ENCODE data around the gene HNF4A.

Gene HNF4A

GRCh38 chr20:44400970-44401769 is 45.7 kb downstream of the HNF4A start:
- Mint-ChIP-seq H3K9me3 (no peaks in the 10 kb centered on the region), H3K27ac (no peak overlapping the region), H3K4me3 (no peak overlapping the region), H3K27me3 (peaks cover 21 to 42% of the 10 kb centered on the region in 2 donors), H3K36me3 (ENCODE audit: insufficient read depth) (no peaks in the 10 kb centered on the region), H3K4me1 (ENCODE audit: low read depth in 2 of 2) (peaks cover 0 to 1% of the 10 kb centered on the region in 2 donors)
- no peak for DNase-seq
- ATAC-seq (replicated peaks) = no peak

- peaks cover 21 to 42% of the 10 kb centered on the region in 2 donors for H3K27me3 Mint-ChIP-seq
- DNase-seq (no peak), ATAC-seq (replicated peaks) (no peak)
- no peak overlapping the region for H3K27ac Mint-ChIP-seq
- no peaks in the 10 kb centered on the region for H3K9me3 Mint-ChIP-seq
- H3K4me1 Mint-ChIP-seq (ENCODE audit: low read depth in 2 of 2) = no peaks in the 10 kb centered on the region
- H3K4me3 Mint-ChIP-seq = no peak overlapping the region
- no peaks in the 10 kb centered on the region for H3K36me3 Mint-ChIP-seq (ENCODE audit: insufficient read depth)
These were observed 46.4 kb downstream of the HNF4A start for GRCh38 chr20:44401770-44402390.

- no peaks in the 10 kb centered on the region for H3K4me1 Mint-ChIP-seq (ENCODE audit: low read depth in 2 of 2)
- H3K4me3 Mint-ChIP-seq = no peak overlapping the region
- H3K27ac Mint-ChIP-seq = no peak overlapping the region
- H3K9me3 Mint-ChIP-seq = no peaks in the 10 kb centered on the region
- DNase-seq = no peak
- no peaks in the 10 kb centered on the region for H3K36me3 Mint-ChIP-seq (ENCODE audit: insufficient read depth)
- no peak for ATAC-seq (replicated peaks)
- peaks cover 19 to 42% of the 10 kb centered on the region in 2 donors for H3K27me3 Mint-ChIP-seq
These were observed 47.1 kb downstream of the HNF4A start for GRCh38 chr20:44402391-44403193.

GRCh38 chr20:44403194-44404112 is 48.0 kb downstream of the HNF4A start:
- Mint-ChIP-seq H3K9me3 (no peaks in the 10 kb centered on the region), H3K27me3 (peaks cover 16 to 36% of the 10 kb centered on the region in 2 donors), H3K4me1 (ENCODE audit: low read depth in 2 of 2) (no peaks in the 10 kb centered on the region), H3K36me3 (ENCODE audit: insufficient read depth) (no peaks in the 10 kb centered on the region), H3K27ac (no peak overlapping the region), H3K4me3 (no peak overlapping the region)
- ATAC-seq (replicated peaks) = no peak
- no peak for DNase-seq

GRCh38 chr20:44404204-44405181 is 49.0 kb downstream of the HNF4A start:
- Mint-ChIP-seq H3K4me3 (no peak overlapping the region), H3K36me3 (ENCODE audit: insufficient read depth) (no peaks in the 10 kb centered on the region), H3K27me3 (peaks cover 13 to 34% of the 10 kb centered on the region in 2 donors), H3K27ac (no peak overlapping the region), H3K9me3 (no peaks in the 10 kb centered on the region), H3K4me1 (ENCODE audit: low read depth in 2 of 2) (no peaks in the 10 kb centered on the region)
- no peak for ATAC-seq (replicated peaks)
- DNase-seq = no peak

- H3K36me3 Mint-ChIP-seq (ENCODE audit: insufficient read depth) = no peaks in the 10 kb centered on the region
- no peak for DNase-seq
These were observed 49.8 kb downstream of the HNF4A start for GRCh38 chr20:44405257-44405656.

GRCh38 chr20:44405785-44406571 is 50.5 kb downstream of the HNF4A start:
- Mint-ChIP-seq H3K4me1 (ENCODE audit: low read depth in 2 of 2) (no peaks in the 10 kb centered on the region), H3K27ac (no peak overlapping the region), H3K36me3 (ENCODE audit: insufficient read depth) (no peaks in the 10 kb centered on the region), H3K27me3 (peaks cover 15 to 33% of the 10 kb centered on the region in 2 donors), H3K4me3 (no peak overlapping the region), H3K9me3 (no peaks in the 10 kb centered on the region)
- ATAC-seq (replicated peaks) (no peak), DNase-seq (no peak)

More at GRCh38 chr20:44405257-44405656, 49.8 kb downstream of the HNF4A start:
- peaks cover 11 to 34% of the 10 kb centered on the region in 2 donors for H3K27me3 Mint-ChIP-seq
- H3K27ac Mint-ChIP-seq = no peak overlapping the region
- no peaks in the 10 kb centered on the region for H3K4me1 Mint-ChIP-seq (ENCODE audit: low read depth in 2 of 2)
- no peak overlapping the region for H3K4me3 Mint-ChIP-seq
- no peaks in the 10 kb centered on the region for H3K9me3 Mint-ChIP-seq
- ATAC-seq (replicated peaks) = no peak

- no peaks in the 10 kb centered on the region for H3K36me3 Mint-ChIP-seq (ENCODE audit: insufficient read depth)
- H3K27ac Mint-ChIP-seq = no peak overlapping the region
- DNase-seq (no peak), ATAC-seq (replicated peaks) (no peak)
- H3K4me1 Mint-ChIP-seq (ENCODE audit: low read depth in 2 of 2) = no peaks in the 10 kb centered on the region
- no peak overlapping the region for H3K4me3 Mint-ChIP-seq
- peaks cover 15 to 31% of the 10 kb centered on the region in 2 donors for H3K27me3 Mint-ChIP-seq
- H3K9me3 Mint-ChIP-seq = no peaks in the 10 kb centered on the region
These were observed 51.2 kb downstream of the HNF4A start for GRCh38 chr20:44406572-44407137.

- Mint-ChIP-seq H3K27ac (no peak overlapping the region), H3K9me3 (no peaks in the 10 kb centered on the region), H3K36me3 (ENCODE audit: insufficient read depth) (no peaks in the 10 kb centered on the region), H3K4me3 (no peak overlapping the region), H3K4me1 (ENCODE audit: low read depth in 2 of 2) (peaks cover 0 to 4% of the 10 kb centered on the region in 2 donors), H3K27me3 (peaks cover 20 to 31% of the 10 kb centered on the region in 2 donors)
- ATAC-seq (replicated peaks) (no peak), DNase-seq (no peak)
These were observed 52.1 kb downstream of the HNF4A start for GRCh38 chr20:44407402-44408184.

- peaks cover 22 to 44% of the 10 kb centered on the region in 2 donors for H3K27me3 Mint-ChIP-seq
- no peaks in the 10 kb centered on the region for H3K36me3 Mint-ChIP-seq (ENCODE audit: insufficient read depth)
- H3K27ac Mint-ChIP-seq = peak overlapping the region in 1 of 2 donors; percentile 49
- ATAC-seq (replicated peaks) (no peak), DNase-seq (no peak)
- no peak overlapping the region for H3K4me3 Mint-ChIP-seq
- peaks cover 0 to 4% of the 10 kb centered on the region in 2 donors for H3K4me1 Mint-ChIP-seq (ENCODE audit: low read depth in 2 of 2)
- no peaks in the 10 kb centered on the region for H3K9me3 Mint-ChIP-seq
These were observed 53.7 kb downstream of the HNF4A start for GRCh38 chr20:44409132-44409600.

Measured in effector memory CD8-positive, alpha-beta T cell (primary cell).